Stimulated activated CD4-positive, alpha-beta T cell treated with anti-CD3 and anti-CD28 coated beads, Interleukin-1b, Interleukin-23, amount 100 ng/mL, for 24 hours (primary cell): Measurements from ENCODE around the gene ABTB2.
"Not testable (repeated sequence)": the region's sequence is repeated elsewhere in the genome, so short reads cannot be mapped to it uniquely, and the experiment has no call there.

Experiments
- DNase-seq, 4 experiments: peaks; one replicate each; pipeline ENCODE4 v3.0.0-alpha.2; 2020; ENCODE audit warnings: low read depth in 4 of 4, low spot score in 1 of 4

ABTB2 gene

GRCh38 chr11:34218756-34219155, 139.1 kb downstream of the ABTB2 start:
- not testable (repeated sequence) for DNase-seq

GRCh38 chr11:34218067-34218466, 139.7 kb downstream of the ABTB2 start:
- no peak for DNase-seq

- DNase-seq = no peak
Measured at GRCh38 chr11:34216706-34217105, 141.1 kb downstream of the ABTB2 start.

GRCh38 chr11:34215806-34216453, 141.9 kb downstream of the ABTB2 start:
- no peak for DNase-seq

GRCh38 chr11:34214961-34215805, 142.6 kb downstream of the ABTB2 start:
- DNase-seq = peak; percentile 34 to 80 (median 58)

- DNase-seq = no peak
Measured at GRCh38 chr11:34213366-34213765, 144.4 kb downstream of the ABTB2 start.

GRCh38 chr11:34212566-34212965, 145.2 kb downstream of the ABTB2 start:
- DNase-seq = no peak

GRCh38 chr11:34209809-34210208, 148.0 kb downstream of the ABTB2 start:
- DNase-seq = no peak

- DNase-seq = peak in 1 of 4 experiments; percentile 11
Measured at GRCh38 chr11:34208266-34209135, 149.3 kb downstream of the ABTB2 start.

GRCh38 chr11:34207487-34208180, 150.2 kb downstream of the ABTB2 start:
- no peak for DNase-seq

GRCh38 chr11:34206407-34207300, 151.2 kb downstream of the ABTB2 start:
- DNase-seq = no peak

GRCh38 chr11:34205326-34206035, 152.3 kb downstream of the ABTB2 start:
- no peak for DNase-seq

- no peak for DNase-seq
Measured at GRCh38 chr11:34204396-34205279, 153.2 kb downstream of the ABTB2 start.

- DNase-seq = no peak
Measured at GRCh38 chr11:34203377-34203871, 154.4 kb downstream of the ABTB2 start.

- DNase-seq = no peak
Measured at GRCh38 chr11:34201129-34201528, 156.7 kb downstream of the ABTB2 start.

- DNase-seq = no peak
Measured at GRCh38 chr11:34199525-34199924, 158.3 kb downstream of the ABTB2 start.

- no peak for DNase-seq
Measured at GRCh38 chr11:34198523-34198922, 159.3 kb downstream of the ABTB2 start.

GRCh38 chr11:34197256-34197655, 160.6 kb downstream of the ABTB2 start:
- DNase-seq = no peak
